NOMO-1 (cell line): ENCODE results near the gene TRPM2.

Experiments
- DNase-seq, 2 experiments: peaks; one replicate each; lab custom pipeline; 2025; ENCODE audit not compliant: unreplicated experiment in 2 of 2; lab: John Stamatoyannopoulos, UW

Gene TRPM2

GRCh38 chr21:44438531-44439210 lies 85.2 kb downstream of the TRPM2 start:
- DNase-seq: no peak

- no peak for DNase-seq
Measured at GRCh38 chr21:44439211-44439600, 85.8 kb downstream of the TRPM2 start.

GRCh38 chr21:44440241-44441040 lies 87.0 kb downstream of the TRPM2 start:
- DNase-seq: no peak

GRCh38 chr21:44441041-44441400 lies 87.6 kb downstream of the TRPM2 start:
- no peak for DNase-seq

- DNase-seq: no peak
Measured at GRCh38 chr21:44441581-44442265, 88.3 kb downstream of the TRPM2 start.

GRCh38 chr21:44442266-44443125 lies 89.1 kb downstream of the TRPM2 start:
- no peak for DNase-seq

GRCh38 chr21:44443291-44443890 lies 90.0 kb downstream of the TRPM2 start:
- DNase-seq: no peak

GRCh38 chr21:44443891-44444285 lies 90.5 kb downstream of the TRPM2 start:
- no peak for DNase-seq

- no peak for DNase-seq
Measured at GRCh38 chr21:44444286-44444931, 91.0 kb downstream of the TRPM2 start.

- DNase-seq: no peak
Measured at GRCh38 chr21:44445145-44445812, 91.9 kb downstream of the TRPM2 start.

GRCh38 chr21:44448651-44449131 lies 95.3 kb downstream of the TRPM2 start:
- DNase-seq: no peak

- no peak for DNase-seq
Measured at GRCh38 chr21:44449473-44450363, 96.3 kb downstream of the TRPM2 start.

GRCh38 chr21:44450402-44450801 lies 97.0 kb downstream of the TRPM2 start:
- no peak for DNase-seq

- DNase-seq: no peak
Measured at GRCh38 chr21:44450999-44451398, 97.6 kb downstream of the TRPM2 start.

GRCh38 chr21:44453120-44453519 lies 99.7 kb downstream of the TRPM2 start:
- no peak for DNase-seq

- no peak for DNase-seq
Measured at GRCh38 chr21:44454058-44454457, 100.6 kb downstream of the TRPM2 start.

- DNase-seq: peak; percentile 26 to 38
Measured at GRCh38 chr21:44454747-44455523, 101.5 kb downstream of the TRPM2 start, which contains the start of gene LRRC3. Gene LRRC3, plus strand, starts transcription at chr21:44455510. Its CDS starts 1,135 bp downstream, at chr21:44456645.
